ENCODE measurements around the gene AATF.

DNA sequence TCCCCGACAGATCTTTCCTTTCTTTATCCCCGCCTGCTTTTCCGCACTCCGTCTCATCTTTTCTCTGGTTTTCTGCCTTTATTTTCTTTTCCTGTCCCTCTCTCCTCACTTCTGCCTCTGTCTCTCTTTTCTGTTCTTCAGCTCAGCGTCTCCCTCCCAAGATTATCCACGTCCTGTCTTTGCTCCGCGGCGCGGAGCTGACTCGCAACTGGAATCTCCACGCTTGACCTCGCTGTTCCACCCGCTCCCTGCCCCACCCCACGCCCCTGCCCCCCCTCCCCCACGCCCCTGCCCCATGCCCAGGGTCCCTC, 16.4 kb upstream of the AATF start:
- TF ChIP-seq, protein P1, sequence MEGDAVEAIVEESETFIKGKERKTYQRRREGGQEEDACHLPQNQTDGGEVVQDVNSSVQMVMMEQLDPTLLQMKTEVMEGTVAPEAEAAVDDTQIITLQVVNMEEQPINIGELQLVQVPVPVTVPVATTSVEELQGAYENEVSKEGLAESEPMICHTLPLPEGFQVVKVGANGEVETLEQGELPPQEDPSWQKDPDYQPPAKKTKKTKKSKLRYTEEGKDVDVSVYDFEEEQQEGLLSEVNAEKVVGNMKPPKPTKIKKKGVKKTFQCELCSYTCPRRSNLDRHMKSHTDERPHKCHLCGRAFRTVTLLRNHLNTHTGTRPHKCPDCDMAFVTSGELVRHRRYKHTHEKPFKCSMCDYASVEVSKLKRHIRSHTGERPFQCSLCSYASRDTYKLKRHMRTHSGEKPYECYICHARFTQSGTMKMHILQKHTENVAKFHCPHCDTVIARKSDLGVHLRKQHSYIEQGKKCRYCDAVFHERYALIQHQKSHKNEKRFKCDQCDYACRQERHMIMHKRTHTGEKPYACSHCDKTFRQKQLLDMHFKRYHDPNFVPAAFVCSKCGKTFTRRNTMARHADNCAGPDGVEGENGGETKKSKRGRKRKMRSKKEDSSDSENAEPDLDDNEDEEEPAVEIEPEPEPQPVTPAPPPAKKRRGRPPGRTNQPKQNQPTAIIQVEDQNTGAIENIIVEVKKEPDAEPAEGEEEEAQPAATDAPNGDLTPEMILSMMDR (IDR thresholded peaks at IDR 0.05 in 4 of 5, conservative IDR thresholded peaks at IDR 0.05 in 1 of 5), result no peak
- no peak for TF ChIP-seq POLR2A (IDR thresholded peaks at IDR 0.05)

Measured in gastrocnemius medialis (tissue), 4 donors.